ENCODE measurements around the gene RAB1B.

Gene RAB1B

GRCh38 chr11:66284526-66285078 lies 16.2 kb downstream of the RAB1B start:
- no peak for DNase-seq (ENCODE audit: low read depth)

GRCh38 chr11:66285250-66285947 lies 17.0 kb downstream of the RAB1B start:
- no peak for DNase-seq (ENCODE audit: low read depth)

DNA sequence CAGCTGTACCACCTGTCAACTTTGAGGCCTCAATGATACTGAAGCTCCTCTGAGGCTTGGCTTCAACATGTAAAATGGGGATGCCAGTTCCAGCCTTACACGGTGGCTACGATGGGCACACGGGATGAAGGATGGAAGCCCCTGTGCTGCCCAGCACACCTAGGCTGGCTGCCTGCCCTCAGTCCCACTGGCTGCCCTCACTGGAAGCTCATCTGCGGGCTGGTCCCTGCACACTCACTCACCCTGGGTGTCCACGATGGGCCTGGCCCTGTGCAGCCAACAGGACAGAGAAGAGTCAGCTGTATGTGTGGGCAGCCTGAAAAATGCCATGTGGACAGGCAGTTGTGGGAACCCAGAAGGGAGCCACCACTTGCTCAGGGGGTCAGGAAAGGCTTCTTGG lies 18.3 kb downstream of the RAB1B start:
- DNase-seq (ENCODE audit: low read depth), result no peak

DNA sequence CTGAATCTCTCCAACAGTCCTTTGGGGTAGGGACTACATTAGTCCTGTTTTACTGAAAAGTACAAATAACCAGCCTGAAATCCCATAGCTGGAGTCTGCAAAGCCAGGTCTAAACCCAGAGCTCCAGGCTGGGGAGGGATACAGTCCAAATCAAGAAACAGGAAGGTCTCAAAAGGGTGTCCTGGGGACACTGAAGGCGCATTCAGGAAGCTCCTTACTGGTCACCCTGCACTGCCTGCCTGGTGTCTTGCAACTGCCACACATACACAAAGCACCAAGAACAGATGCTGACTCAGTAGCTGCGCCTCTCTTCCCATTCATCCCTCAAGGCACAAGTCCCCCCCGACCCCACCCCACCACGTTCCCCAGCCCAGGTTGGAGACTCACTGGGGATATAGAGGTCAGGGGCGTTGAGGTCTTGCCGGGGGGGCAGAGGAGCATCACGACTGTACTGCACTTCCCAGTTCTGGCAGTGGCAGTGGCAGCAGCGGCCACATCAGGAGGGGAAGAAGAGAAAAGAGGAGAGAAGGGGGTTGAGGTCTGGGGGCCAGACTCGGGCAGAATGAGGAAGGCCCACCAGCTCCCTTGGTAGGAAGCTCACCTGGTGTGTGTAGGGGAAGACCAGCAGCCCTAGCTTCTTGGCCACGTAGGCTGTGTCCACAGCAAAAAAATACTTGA lies 18.9 kb downstream of the RAB1B start:
- no peak for DNase-seq (ENCODE audit: low read depth)

DNA sequence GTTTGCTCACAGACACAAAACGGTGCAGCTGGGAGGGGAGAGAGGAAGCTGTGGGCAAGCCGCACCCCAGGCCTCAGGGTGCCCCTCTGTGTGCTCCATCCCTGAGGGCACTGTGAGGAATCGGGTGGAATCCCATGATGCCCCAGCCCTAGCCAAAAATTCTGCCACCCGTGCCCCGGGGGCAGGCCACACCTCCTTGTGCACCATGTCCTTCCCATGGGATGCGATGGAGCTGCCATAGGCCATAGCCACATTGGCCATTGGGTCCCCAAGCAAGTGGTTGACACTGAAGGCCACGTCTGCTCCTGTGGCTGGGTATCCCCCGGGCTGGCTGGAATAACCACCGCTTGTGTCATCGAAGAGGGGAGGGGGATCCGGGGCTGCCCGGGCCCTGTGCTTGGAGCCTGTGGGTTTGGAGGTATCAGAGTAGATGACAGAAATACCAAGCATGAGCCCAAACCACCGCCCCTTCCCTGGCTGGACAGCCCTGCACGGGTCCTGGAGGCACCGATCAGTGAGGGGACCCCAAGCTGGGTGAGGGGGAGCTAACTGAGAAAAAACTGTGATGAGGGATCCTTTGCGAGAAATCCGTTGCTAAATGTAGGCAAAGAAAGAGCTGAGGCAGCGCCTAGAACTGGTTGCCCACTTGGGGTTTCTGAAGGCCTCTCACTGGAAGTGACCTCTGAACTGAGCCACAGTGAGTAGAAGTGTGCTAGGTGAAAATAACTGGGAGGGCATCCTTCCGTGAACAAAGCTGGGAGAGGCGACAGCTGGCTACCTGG lies 19.6 kb downstream of the RAB1B start:
- DNase-seq (ENCODE audit: low read depth), result no peak

GRCh38 chr11:66288671-66289547 lies 20.5 kb downstream of the RAB1B start, which contains the start of gene YIF1A:
YIF1A (minus strand) TSS chr11:66289143; CDS start chr11:66288985, 158 bp downstream.
- DNase-seq (ENCODE audit: low read depth), result peak; percentile 99

DNA sequence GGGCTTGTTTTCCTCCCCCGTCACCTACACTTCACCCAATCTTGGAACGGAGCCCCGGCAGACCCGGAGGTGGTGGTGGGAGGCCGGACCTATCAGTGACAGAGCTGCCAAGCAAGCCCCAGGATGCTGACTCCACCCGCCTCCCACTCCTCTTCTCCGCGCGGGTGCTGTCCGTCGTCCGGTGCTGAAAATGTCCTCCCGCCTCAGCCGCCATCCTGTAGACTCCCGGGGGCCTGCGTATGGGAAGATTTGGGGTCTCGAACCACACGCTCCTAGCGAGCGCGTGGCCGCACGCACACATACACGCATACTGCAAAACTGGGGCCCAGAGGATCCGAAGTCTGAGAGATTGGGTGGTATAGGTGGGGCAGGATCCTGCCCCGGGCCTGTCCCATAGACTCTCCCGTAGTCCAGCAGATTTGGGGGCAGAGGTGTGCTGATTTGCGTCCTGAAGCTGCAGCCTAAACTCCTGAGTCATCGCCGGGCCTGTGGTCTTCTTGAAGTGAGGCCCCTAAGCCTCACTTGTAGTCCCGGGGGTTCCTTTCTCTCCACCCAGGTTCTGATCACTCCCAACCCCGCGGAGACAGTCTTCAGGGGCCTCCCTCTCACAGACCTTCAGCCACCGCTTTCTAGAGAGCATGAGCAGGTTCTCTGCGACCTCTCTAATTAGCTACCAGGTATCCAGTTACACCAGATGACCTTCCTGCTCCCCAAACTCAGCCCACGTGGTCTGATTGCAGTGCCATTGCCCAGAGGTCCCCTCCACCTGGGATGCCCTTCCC lies 21.3 kb downstream of the RAB1B start:
- DNase-seq (ENCODE audit: low read depth), result no peak

DNA sequence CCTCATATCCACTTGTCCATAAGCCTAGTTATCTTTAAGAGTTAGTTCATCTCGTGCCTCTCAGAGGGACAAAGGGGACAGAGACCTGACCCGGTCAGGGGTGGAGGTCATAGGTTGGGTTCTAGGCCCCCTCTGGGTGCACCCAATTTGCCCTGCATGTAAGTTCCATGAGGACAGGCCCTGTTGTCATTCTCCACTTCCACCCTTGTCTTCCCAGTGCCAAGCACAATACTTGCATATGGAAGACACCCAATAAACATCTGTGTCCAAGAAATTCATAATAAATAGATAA lies 21.8 kb downstream of the RAB1B start:
- DNase-seq (ENCODE audit: low read depth), result no peak

DNA sequence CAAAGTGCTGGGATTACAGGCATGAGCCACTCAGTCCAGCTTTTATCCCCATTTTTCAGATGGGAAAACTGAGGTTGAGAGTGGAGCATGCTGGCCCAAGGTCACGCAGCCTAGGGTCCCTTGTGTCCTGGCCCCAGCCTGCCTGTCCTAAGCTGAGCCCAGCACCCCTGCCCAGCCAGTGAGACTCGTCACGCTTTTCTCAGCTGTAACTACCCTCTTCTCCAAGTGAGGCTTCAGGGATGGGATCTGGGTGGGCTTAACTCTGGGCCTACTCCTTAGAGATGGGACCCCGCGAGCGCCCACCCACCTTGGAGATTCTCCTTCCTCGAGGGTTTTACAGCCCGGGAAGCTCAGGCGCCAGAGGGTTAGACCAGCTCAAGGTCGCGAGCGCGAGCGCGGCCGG lies 22.9 kb downstream of the RAB1B start:
- no peak for DNase-seq (ENCODE audit: low read depth)

DNA sequence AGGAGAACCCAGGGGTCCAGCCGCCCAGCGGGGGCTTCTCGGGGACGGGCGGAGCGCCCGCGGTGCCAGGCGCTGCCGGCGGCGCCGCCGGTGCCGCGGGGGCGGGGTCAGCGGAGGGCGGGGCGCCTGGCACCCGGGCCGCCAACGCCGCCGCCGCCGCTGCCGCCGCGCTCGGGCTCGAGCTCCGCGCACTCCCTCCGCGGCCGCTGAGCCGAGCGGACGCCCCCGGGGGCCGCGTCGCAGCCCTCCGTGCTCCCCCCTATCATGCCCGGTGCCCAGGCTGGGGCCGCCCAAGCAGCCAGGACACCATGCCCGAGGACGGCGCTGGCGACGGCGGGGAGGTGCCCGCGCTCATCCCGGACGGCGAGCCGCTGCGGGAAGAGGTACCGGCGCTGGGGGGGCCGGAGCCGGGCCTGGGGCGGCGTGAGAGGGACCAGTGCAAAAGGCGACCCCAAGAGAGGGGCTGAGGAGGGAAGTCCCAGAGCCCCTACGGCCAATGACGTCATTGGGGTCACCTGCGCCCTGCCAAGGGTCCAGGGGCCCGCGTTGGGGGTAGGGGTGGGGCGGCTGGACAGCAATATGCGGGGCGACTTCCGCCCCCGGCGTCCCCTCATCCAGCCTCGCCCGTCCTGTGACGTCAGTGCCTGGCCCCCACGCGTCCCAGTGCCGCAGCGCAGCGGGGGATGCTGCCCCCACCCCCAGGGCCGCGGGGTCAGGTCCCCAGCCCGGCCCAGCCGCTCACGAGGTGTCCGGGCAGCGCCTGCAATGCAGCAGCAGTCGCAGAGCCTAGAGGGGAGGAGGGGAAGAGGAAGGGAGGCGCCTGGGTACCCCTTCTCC lies 23.5 kb downstream of the RAB1B start, which contains the start of gene TMEM151A:
TSS of gene TMEM151A (plus strand) at position 189 of the 837 bp plus-strand sequence. CDS start at position 309, 120 bp downstream.
- no peak for DNase-seq (ENCODE audit: low read depth)

GRCh38 chr11:66292543-66293332 lies 24.3 kb downstream of the RAB1B start:
- no peak for DNase-seq (ENCODE audit: low read depth)

DNA sequence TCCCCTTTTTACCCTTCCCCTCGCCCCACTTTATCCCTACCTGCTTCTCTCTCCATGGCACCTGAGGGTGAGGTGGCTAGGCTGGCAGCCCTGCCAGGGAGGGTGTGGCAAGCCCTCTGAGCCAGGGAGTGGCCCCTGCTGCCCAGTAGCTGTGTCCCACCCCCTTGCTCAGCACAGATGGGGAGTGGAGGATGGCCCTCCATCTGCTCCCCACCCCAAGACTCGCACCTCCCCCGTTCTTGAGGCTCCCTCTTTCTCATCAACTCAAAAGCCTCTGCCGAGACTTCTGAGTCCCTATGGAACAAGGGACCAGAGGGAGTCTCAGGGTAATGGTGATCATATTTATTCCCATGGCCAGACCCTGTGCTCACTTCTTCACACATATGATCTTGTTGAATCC lies 24.9 kb downstream of the RAB1B start:
- DNase-seq (ENCODE audit: low read depth), result no peak

DNA sequence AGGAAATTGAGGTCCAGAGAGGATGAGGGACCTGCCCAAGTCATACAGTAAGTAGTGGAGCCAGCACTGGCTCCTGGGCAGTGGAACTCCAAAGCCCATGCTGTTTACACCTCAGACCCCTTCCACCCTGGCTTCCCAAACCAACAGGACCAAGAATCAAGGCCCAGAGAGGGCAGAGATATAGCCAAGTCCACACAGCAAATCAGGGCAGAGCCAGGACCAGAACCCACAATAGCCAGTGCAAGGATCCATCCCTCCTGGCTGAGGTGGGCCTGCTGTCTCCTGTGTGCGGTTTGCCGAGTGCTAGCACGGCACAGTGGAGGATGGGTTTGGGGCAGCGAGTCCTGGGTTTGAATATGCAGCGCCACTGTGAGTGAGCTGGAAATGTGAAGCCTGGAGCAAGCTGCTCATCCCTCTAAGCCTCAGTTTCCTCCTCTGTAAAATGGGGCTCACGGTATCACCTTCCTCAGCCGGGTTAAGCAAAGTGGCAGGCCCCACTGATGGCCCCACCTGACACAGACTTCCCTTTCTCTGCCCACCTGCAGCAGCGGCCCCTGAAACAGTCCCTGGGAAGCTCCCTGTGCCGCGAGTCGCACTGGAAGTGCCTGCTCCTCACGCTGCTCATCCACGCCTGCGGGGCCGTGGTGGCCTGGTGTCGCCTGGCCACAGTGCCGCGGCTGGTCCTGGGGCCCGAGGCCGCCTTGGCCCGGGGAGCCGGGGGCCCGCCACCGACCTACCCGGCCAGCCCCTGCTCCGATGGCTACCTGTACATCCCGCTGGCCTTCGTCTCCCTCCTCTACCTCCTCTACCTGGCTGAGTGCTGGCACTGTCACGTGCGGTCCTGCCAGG lies 25.6 kb downstream of the RAB1B start:
- DNase-seq (ENCODE audit: low read depth), result no peak

DNA sequence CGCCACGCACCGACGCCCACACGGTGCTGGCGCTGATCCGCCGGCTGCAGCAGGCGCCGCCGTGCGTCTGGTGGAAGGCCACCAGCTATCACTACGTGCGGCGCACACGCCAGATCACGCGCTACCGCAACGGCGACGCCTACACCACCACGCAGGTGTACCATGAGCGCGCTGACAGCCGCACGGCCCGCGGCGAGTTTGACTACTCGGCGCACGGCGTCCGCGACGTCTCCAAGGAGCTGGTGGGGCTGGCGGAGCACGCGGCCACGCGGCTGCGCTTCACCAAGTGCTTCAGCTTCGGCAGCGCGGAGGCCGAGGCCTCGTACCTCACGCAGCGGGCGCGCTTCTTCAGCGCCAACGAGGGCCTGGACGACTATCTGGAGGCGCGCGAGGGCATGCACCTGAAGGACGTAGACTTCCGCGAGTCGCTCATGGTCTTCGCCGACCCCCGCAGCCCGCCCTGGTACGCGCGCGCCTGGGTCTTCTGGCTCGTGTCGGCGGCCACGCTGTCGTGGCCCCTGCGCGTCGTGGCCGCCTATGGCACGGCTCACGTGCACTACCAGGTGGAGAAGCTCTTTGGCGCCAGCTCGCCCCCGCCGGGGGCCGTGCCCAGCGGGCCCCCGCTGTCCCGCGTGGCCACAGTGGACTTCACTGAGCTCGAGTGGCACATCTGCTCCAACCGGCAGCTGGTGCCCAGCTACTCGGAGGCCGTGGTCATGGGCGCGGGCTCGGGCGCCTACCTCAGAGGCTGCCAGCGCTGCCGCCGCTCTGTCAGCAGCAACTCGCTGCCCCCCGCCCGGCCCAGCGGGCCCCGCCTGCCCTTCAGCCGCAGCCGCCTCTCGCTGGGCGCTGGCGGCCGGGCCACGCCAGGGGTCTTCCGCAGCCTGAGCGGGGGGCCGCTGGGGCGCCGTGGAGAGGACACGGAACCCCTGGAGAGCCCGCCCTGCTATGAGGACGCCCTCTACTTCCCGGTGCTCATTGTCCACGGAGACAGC lies 26.5 kb downstream of the RAB1B start:
- DNase-seq (ENCODE audit: low read depth), result no peak

GRCh38 chr11:66297610-66298009 lies 29.2 kb downstream of the RAB1B start:
- no peak for DNase-seq (ENCODE audit: low read depth)

GRCh38 chr11:66299186-66299585 lies 30.7 kb downstream of the RAB1B start:
- DNase-seq (ENCODE audit: low read depth), result no peak

DNA sequence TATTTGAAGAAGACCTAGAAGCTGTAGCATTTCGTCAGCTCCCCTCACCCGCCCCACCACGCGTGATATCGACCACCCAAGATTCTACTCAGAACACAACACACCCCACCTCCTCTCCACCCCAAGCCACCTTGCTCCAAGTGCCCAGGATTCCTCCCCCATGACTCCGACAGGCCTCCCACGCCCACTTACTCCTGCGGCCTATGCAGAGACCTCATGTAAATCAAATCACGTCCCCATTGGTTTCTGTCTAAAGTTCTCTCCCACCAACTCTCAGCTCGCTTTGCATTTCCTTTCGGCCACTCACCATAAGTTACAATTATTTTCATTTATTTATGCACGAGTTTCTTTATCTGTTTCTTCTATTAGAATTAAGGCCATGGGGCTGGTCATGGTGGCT lies 34.2 kb downstream of the RAB1B start:
- DNase-seq (ENCODE audit: low read depth), result no peak
